ENCODE measurements around the gene BCAP31. TPM values are rescaled to one million over a fixed set of nuclear protein-coding genes. Genes with fewer than 3 reads are reported as not detected.
A peak's percentile ranks its signal among the peaks of the same experiment; 100 is the strongest.

Gene BCAP31
- total RNA-seq (2021) (142 to 150 TPM (median 144 TPM) in 3 replicates), Bru-seq, nascent RNA (percentile 71 among the genes with signal in this experiment)
- long read RNA-seq, experiment 1, transcript BCAP31-201 (8 exons, 1,643 nt): major isoform, 712 of 796 reads
- long read RNA-seq, experiment 1, transcript BCAP31-207 (8 exons, 1,824 nt): minor isoform, 28 of 796 reads
- long read RNA-seq, experiment 1, partial matches to known transcripts: 26 of 796 reads
- long read RNA-seq, experiment 1, other reads (novel, unspliced or antisense): 28 of 796 reads
- long read RNA-seq, experiment 2, transcript BCAP31-211 (4 exons, 573 nt): minor isoform, 5 of 214 reads
- long read RNA-seq, experiment 2, transcript BCAP31-207 (8 exons, 1,824 nt): minor isoform, 5 of 214 reads
- long read RNA-seq, experiment 2, transcript BCAP31-201 (8 exons, 1,643 nt): major isoform, 84 of 214 reads
- long read RNA-seq, experiment 2, partial matches to known transcripts: 72 of 214 reads
- long read RNA-seq, experiment 2, other reads (novel, unspliced or antisense): 46 of 214 reads
- long read RNA-seq, experiment 3, transcript BCAP31-201 (8 exons, 1,643 nt): major isoform, 1,450 of 1,509 reads
- long read RNA-seq, experiment 3, partial matches to known transcripts: 20 of 1,509 reads
- long read RNA-seq, experiment 3, other reads (novel, unspliced or antisense): 39 of 1,509 reads

GRCh38 chrX:153724252-153725038 is at the start of gene BCAP31, which contains the start of gene ABCD1:
BCAP31 (minus strand) TSS chrX:153724387; CDS start chrX:153723244, 1,143 bp downstream.
ABCD1 (plus strand) TSS chrX:153724856; CDS start chrX:153725267, 411 bp downstream.
- peak; percentile 61 for ATAC-seq
- ChIA-PET CTCF (interaction anchor here (0.6 to 1.5 kb wide), 3 partner anchors 15 to 55 kb away, joined by 3 to 4 read pairs (median 3); no protein-coding TSS in a partner anchor), POLR2A (interaction anchor here (0.6 kb wide), 1 partner anchor 792 kb away, joined by 5 read pairs; no protein-coding TSS in a partner anchor)
- H3K27me3 Mint-ChIP-seq (ENCODE audit: low read depth): no peaks in the 10 kb centered on the region
- peaks cover 21% of the 10 kb centered on the region for H3K36me3 Mint-ChIP-seq
- peak; percentile 83 for DNase-seq (ENCODE audit: low spot score)
- peak within 1 kb of the TSS; percentile 77 for H3K4me3 Mint-ChIP-seq
- TF ChIP-seq SP1 (CRISPR knock-in tag; conservative IDR thresholded peaks at IDR 0.05): peak; percentile 72
- TF ChIP-seq STAT6 (CRISPR knock-in tag; conservative IDR thresholded peaks at IDR 0.05; ENCODE audit: low read depth): no peak
- peaks cover 18% of the 10 kb centered on the region for H3K4me1 Mint-ChIP-seq
- H3K27ac Mint-ChIP-seq: 0 out of 2 replicates have a peak within 1 kb of the TSS, but pooled peaks have one; percentile 11
- H3K9me3 Mint-ChIP-seq: no peaks in the 10 kb centered on the region

- Mint-ChIP-seq H3K4me1 (no peaks in the 10 kb centered on the region), H3K4me3 (no peak overlapping the region), H3K27me3 (ENCODE audit: low read depth) (no peaks in the 10 kb centered on the region), H3K27ac (no peak overlapping the region), H3K36me3 (no peaks in the 10 kb centered on the region), H3K9me3 (no peaks in the 10 kb centered on the region)
- ATAC-seq (no peak), DNase-seq (ENCODE audit: low spot score) (no peak)
- ChIA-PET CTCF (no interaction called here), POLR2A (no interaction called here)
- no peak for TF ChIP-seq EMX1 (CRISPR knock-in tag; IDR thresholded peaks at IDR 0.05)
- no peak for TF ChIP-seq NR3C1 (CRISPR knock-in tag; conservative IDR thresholded peaks at IDR 0.05; ENCODE audit: low read depth)
- no peak for TF ChIP-seq SMAD3 (CRISPR knock-in tag; IDR thresholded peaks at IDR 0.05; ENCODE audit: borderline replicate concordance)
- no peak for TF ChIP-seq SMAD4 (CRISPR knock-in tag; IDR thresholded peaks at IDR 0.05)
- no peak for TF ChIP-seq ARID4B (CRISPR knock-in tag; IDR thresholded peaks at IDR 0.05; ENCODE audit: borderline replicate concordance)
- TF ChIP-seq ZNF425 (CRISPR knock-in tag; conservative IDR thresholded peaks at IDR 0.05): no peak
- no peak for TF ChIP-seq TP53 (CRISPR knock-in tag; IDR thresholded peaks at IDR 0.05)
- no peak for TF ChIP-seq ERG (CRISPR knock-in tag; IDR thresholded peaks at IDR 0.05)
- TF ChIP-seq ZNF671 (CRISPR knock-in tag; IDR thresholded peaks at IDR 0.05): no peak
- no peak for TF ChIP-seq FOXP4 (CRISPR knock-in tag; IDR thresholded peaks at IDR 0.05)
- TF ChIP-seq HMGXB4 (CRISPR knock-in tag; IDR thresholded peaks at IDR 0.05): no peak
- TF ChIP-seq ATF3 (CRISPR knock-in tag; conservative IDR thresholded peaks at IDR 0.05): no peak
- no peak for TF ChIP-seq CBFB (CRISPR knock-in tag; IDR thresholded peaks at IDR 0.05; ENCODE audit: low read depth)
Observed at GRCh38 chrX:153773218-153773611, 49.0 kb upstream of the BCAP31 start.

All from WTC11 (cell line).